Islet of Langerhans (tissue), 1 donor: Measurements from ENCODE around the gene SIK3.

ENCODE experiments used
- FAIRE-seq: peaks from one replicate; lab custom pipeline; 2011; peaks lifted over from hg19 to GRCh38; lab: Jason Lieb, UNC

Gene SIK3

GRCh38 chr11:116929414-116930090 is 168.7 kb downstream of the SIK3 start:
- peak; percentile 47 for FAIRE-seq

DNA sequence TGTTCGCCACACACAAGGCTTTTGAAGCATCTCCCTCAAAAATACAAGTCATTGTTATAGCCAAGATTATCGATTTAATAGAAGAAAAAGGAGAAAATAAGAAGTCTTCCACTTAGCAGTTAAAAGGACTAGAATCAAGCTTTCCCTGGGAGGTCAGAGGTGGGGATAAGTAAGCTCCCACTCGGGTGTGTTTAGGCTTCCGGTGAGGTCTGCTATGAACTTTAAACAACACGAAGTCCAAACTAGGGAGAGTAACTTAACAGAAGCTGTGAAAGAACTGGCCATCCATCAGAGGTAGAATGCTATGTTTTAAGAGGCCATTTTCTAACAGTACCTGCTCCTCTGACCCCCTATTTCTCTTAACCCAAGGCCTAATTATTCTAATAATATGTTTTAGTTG is 169.4 kb downstream of the SIK3 start:
- FAIRE-seq: no peak

- peak; percentile 38 for FAIRE-seq
These were observed 170.0 kb downstream of the SIK3 start for GRCh38 chr11:116928102-116928777.

DNA sequence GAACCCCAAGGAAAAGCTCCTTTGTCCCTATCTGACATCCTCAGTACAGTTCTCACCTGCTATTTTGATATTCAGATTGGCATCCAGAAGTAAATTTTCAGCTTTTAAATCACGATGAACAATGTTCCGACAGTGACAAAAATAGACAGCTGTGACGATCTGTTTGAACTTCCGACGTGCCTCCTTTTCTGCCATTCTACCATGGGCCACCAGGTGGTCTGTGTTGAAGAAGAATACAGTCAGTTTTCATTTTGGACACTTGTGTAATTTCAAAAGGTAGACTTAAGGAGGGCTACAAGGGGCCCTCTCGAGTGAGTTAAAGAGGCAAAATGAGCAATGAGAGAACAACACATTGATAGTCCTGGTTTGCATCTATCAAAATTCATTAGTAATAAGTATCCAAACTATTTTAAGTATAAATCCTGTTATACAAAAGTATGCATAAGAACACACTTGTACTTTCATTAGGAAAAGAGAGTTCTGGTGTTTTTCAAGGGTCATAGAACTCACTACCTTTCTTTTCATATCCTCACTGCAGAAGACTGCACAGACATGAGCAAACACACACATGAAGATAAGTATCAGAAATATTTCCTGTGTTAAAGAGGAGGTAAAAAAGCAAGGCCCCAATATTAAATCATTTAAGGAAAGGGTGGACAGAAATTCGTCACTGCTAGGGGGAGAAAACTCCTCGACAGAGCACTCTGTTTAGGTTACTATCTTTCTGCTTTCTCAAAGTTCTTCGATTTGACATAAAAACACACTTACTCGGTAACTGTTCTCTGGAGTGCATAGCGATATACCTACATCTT is 170.9 kb downstream of the SIK3 start:
- FAIRE-seq: no peak

- no peak for FAIRE-seq
These were observed 173.2 kb downstream of the SIK3 start for GRCh38 chr11:116925050-116925449.

GRCh38 chr11:116918925-116919655 is 179.1 kb downstream of the SIK3 start:
- FAIRE-seq: no peak

GRCh38 chr11:116917632-116918031 is 180.6 kb downstream of the SIK3 start:
- no peak for FAIRE-seq

DNA sequence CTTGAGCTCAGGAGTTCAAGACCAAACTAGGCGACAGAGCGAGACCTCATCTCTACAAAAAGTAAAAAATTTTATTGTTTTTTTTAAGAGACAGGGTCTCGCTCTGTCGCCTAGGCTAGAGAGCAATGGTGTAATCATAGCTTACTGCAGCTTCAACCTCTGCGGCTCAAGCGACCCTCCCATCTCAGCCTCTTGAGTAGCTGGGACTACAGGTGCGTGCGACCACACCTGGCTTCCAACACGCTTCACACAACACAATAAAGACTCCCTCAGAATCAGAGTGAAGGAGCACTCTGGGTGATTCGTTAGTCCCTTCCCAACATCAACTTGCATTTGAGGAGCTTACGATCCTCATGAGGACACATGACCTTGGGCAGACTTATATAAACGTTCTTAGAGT is 181.3 kb downstream of the SIK3 start:
- FAIRE-seq: no peak

- no peak for FAIRE-seq
These were observed 182.2 kb downstream of the SIK3 start for GRCh38 chr11:116916052-116916451.

GRCh38 chr11:116913000-116913399 is 185.2 kb downstream of the SIK3 start:
- no peak for FAIRE-seq

DNA sequence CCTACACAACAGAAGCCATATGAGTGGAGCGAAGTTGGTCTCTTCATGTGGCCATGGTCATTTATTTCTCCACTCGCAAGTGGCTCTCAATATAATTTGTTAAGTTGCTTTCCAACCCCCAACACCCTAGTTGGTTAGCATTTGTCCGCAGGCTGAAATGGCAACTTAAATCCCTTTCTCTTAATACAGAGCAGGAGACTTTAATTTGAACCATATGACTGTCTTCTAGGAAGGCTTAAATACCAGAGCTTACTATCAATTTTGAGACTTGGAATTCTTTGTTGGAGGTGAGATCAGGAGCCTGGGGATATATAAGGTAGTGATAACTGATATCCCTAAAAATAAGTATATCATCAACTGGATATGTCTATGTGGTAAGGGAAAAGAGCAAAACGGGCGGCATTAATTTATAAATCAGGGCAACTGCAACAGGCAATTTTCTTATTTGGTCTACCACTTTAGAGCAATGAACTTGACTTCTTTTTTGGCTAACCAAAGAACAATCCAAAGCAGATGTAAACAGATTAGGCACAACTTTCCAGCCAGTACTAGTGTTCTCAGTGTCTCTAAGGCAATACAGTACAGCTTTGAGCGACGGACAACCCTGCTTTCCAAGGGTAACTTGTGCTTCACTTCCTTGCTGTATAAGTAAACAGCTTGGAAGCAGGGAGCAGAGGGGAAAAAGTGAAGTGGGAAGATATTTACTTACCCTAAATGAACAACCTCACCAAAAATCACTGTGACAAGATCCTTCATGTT is 186.1 kb downstream of the SIK3 start:
- no peak for FAIRE-seq

DNA sequence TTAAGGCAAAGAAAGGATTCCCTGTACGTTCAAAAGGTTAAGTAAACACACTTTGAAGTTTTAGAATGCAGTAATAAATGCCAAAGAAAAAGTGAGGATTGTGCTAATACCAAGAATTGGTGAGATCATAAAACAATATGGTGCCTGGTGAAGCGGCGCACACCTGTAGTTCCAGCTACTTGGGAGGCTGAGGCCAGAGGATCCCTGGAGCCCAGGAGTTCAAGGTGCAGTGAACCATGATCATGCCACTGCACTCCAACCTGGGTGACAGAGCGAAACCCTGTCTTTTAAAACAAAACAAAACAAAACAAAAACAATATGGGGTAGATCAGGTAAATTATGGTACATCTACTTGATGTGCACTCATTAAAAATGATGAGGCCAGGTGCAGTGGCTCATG is 187.4 kb downstream of the SIK3 start:
- FAIRE-seq: no peak

GRCh38 chr11:116910378-116910777 is 187.8 kb downstream of the SIK3 start:
- no peak for FAIRE-seq

GRCh38 chr11:116909245-116909644 is 189.0 kb downstream of the SIK3 start:
- no peak for FAIRE-seq

GRCh38 chr11:116906479-116906878 is 191.7 kb downstream of the SIK3 start:
- no peak for FAIRE-seq

DNA sequence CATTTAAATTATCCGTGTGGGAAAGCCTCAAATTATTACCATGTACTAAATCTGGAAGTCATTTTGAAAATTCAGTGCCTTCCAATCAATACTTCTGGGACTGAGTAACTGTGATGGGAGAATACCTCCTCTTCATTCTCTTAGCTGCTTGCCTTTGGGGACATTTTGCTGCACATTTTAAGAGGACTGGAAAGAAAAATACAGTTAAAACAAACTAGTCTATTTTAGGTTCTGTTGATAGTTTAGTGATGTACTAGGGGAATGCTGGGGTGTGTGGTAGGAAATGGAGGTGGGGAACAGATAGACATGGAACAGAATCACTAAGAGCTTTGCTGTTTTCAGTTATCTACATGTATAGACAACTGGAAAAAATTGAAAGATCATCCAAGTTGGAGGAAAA is 195.1 kb downstream of the SIK3 start:
- no peak for FAIRE-seq

- FAIRE-seq: no peak
These were observed 196.1 kb downstream of the SIK3 start for GRCh38 chr11:116901964-116902688.

DNA sequence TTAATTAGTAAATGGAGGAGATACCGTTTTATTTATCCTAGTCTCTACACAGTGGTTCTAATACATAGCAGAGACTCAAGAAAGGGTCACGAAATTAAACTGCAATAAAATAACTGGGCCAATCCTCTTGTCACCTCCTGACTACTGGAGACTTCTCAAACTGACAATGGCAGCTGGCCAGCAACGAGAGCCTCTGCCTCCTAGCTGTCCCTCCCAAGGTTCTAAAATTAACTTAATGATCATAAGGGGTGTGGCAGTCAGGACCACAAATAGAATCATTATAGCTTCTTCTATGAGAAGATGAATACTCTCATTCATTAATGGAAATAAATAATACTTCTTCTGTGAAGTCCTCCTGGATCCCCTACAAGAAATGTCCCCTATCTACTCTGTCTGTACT is 197.0 kb downstream of the SIK3 start:
- FAIRE-seq: no peak

GRCh38 chr11:116896211-116896610 is 202.0 kb downstream of the SIK3 start:
- no peak for FAIRE-seq

GRCh38 chr11:116895048-116895757 is 203.0 kb downstream of the SIK3 start:
- FAIRE-seq: peak; percentile 21
